HG03159 (cell line): Measurements from ENCODE around the gene STAT5A.
"Not testable (repeated sequence)": the region's sequence is repeated elsewhere in the genome, so short reads cannot be mapped to it uniquely, and the experiment has no call there.

Experiments used
- ATAC-seq: cut with Tn5 transposase; IDR thresholded peaks from one replicate; pipeline ENCODE4 v1.9.1; 2021; ENCODE audit warnings: mild to moderate bottlenecking, moderate library complexity; ENCODE audit not compliant: unreplicated experiment

STAT5A gene

DNA sequence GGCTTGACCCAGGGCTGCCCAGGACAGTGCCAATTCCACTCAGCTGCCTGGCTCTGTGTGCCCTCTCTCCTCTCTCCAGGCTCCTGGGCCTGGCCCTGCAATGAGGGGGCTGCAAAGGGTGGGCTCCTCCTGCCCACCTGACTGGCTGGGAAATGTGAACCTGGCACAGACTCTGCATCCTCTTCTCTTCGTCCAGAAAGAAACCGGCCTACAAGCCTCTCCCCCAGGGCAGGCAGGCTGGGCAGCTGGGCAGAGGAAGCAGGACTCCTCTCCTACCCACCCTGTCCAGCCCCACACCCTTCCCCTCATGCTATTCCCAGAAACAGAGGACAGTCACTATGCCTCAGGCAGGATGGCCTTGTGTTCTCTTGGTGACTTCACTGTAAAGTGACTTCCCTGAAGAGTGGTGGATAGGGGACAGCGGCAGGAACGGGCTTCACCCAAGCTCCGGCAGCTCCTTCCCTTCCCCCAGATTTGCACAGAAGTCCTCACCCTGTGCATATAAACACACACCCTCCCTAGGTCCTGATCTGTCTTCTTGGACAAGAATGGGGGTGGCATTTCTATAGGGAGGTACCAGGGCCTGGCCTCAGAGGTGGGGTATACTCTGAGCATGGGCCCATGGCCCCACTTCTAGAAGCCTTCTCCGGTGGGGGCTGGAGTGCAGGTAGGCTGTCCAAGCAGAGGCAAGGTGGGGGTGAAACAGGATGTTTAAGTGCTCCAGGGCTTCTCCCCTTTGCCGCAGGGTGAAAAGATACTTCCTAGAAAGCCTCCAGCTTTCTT lies 4.9 kb upstream of the STAT5A start:
- ATAC-seq: no peak

DNA sequence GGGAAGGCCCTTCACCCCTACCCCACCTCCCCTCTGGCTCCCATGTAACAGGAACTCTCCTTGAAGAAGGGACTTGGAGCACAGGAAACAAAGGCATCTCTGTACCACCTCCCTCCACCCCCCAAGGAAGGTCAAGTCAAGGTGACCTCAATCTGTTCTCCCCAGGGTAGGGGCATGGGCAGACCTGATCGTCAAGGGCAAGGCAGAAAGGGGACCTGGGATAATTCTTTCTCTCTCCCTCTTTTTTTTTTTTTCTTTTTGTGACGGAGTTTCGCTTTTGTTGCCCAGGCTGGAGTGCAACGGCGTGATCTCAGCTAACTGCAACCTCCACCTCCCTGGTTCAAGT lies 4.3 kb upstream of the STAT5A start:
- ATAC-seq: no peak

DNA sequence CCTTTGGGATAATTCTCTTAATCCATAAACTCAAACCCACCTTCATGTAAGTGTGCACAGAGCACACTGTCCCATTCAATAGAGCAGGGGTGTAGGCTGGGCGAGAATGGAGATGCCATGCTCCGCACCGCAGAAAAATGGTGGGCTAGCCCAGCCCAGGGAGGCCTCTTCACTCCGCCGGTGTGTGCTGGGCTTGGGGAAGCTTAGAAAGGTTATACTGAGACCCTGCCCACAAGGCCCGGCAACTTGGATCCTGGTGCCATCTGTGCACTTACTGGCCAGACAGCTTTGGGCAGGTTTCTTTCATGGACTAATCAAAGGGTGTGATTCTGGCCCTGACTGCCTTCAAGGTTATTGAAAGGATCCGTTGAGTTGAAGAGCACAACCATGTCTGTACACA lies 3.7 kb upstream of the STAT5A start:
- ATAC-seq: no peak

DNA sequence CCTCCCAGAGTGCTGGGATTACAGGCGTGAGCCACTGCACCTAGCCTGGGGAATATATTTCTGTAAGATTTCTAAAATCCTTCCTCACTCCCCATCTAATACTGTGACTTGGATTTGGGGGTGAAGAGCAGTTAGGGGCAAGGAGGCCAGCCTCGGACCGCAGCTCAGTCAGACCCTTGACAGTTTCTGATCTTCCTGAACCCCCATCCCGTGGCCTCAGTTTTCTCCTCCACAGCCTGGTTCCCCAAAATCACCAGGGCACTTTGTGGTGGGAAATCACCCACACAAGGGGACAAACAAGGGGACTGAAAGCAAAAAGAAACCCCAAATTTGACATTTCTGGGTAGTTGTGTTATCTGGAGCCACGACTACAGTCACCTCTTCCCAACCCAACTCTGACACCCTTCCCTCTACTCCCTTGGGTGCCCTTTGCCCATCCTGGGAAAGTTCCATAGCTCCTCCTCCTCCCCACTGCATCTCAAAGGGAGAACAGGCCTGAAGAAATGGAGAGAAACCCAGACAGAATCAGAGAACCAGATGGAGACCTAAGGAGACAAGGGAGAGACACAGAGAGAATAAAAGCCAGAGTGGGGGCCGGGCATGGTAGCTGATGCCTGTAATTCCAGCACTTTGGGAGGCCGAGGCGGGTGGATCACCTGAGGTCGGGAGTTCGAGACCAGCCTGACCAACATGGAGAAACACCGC lies 2.8 kb upstream of the STAT5A start:
- no peak for ATAC-seq

DNA sequence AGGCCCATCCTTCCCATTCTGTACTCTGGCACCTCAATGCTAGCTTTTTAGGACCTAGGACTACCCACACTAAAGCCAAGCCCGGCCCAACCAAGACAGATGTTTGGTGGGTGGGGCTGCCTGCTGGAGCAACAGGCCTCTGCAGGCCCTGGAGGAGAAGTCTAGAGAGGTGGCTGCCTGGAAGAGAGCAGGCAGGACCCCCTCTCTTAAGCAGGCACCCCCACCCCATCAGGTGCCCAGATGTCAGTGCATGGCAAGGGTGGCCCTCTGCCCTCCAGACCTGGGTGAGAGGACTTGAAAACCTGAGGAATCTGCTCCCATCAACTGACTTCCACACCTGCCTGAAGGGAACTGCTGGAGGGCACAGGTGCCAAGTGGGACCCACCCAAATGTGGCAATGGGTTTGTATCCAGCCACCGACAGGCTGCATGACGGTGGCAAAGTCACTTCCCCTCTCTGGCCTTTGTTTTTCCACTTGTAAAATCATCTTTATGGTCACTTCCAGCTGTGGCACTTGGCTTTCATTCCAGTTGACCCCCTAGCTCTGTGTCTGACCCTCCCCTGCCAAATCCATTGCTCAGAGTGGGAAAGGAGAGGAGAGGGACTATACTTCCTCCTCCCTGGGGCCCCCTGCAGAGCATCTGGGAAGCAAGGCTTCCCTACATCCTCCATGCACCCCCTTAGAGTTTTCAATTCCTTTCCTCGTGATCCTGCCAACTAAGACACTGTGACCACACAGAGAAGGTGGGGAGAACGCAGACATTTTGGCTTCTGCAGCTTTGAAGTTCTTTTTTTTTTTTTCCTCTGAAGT lies 1.7 kb upstream of the STAT5A start:
- no peak for ATAC-seq

DNA sequence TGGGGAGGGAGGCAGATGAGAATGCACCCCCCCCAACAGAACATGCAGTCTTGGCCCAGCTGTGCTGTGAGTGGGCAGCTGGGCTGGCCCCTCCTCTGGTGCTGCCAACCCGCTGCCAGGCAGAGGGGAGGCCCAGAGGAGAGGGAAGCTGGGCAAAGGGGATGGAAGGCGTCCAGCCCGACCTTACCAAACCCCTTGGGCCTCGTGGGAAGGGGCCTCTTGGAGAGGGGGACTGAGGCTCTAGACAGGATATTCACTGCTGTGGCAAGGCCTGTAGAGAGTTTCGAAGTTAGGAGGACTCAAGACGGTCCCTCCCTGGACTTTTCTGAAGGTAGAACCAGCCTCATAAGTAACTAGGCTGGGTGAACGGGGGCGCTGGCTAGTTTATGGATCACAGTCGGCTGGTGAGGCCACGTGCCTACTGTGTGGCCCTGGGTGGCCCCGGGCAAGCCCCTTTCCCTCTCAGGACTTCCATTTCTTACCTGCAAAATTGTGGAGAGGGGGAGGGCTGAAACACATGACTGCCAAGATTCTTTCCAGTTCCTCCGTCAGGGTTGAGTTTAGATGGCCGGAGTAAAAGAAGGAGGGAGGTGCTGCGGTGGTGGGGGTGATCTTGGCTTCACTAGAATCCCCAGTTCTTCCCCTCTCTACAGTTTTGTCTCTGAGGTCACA lies 857 bp upstream of the STAT5A start:
- no peak for ATAC-seq

DNA sequence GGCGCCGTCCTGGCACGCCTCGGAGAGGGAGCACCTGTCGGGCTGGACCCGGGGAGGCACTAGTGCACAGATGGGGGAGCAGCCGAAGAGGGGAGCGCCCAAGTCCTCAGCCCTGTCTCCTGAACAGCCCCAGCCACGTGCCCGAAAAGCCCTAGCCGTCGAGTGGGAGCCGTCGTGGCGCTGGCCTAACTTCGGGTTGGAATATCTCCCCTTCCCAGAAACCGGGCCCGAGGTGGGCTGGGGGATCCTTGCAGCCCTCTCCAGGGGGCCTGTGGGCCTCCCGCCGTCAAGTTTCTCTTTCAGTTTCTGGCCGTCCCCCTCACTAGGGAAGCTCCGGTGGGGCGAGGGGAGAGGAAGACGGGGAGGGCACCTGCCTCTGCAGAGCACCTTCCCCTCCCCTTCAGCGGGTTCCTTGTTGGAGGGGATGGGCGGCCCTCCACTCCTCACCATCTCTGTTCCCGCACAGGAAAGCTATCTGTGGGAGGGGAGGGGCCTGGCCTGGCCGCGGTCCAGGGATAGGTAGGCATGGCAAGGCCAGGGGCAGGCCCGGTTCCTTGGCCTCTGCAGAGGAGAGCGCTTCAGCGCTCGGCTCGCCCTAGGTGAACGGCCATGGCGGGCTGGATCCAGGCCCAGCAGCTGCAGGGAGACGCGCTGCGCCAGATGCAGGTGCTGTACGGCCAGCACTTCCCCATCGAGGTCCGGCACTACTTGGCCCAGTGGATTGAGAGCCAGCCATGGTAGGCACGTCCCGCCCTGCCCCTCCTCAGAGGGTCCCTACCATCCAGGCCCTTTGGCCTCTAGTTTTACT lies 709 bp downstream of the STAT5A start:
- peak; percentile 22 for ATAC-seq

DNA sequence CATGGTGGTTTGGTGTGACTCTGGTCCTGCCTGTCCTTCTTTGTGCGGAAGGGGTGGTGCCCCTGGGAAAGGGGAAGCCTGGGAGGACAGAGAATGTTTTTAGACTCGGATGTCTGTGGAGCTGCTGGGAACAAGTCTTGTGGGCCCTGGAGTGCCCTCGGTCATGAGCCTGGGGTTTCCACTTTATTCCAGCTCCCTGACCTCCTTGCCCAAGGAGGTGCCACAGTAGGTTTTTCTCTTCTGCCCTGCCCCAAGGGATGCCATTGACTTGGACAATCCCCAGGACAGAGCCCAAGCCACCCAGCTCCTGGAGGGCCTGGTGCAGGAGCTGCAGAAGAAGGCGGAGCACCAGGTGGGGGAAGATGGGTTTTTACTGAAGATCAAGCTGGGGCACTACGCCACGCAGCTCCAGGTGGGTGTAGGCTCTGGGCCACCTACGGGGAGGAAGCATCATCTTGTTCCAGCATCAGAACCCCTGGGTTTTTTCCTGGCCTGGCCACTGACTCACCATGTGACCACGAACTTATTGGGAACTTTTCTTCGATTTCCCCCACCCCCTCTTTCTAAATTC lies 1.4 kb downstream of the STAT5A start:
- ATAC-seq: no peak

DNA sequence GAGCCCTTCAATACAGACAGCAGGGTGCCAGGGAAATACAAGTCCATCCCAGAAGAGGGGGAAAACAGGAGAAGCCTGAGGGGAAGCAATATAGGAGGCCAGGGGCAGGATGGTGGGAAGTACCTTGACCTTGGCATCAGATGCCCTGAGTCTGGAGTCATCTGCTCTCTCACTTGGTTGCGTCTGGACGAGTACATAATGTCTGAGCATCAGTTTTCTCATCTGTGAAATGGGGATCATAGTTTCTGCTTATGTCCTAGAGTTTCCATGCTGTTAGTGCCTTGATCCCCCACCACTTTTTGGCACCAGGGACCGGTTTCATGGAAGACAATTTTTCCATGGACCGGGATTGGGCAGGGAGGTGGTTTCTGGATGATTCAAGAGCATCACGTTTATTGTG lies 2.3 kb downstream of the STAT5A start:
- no peak for ATAC-seq

DNA sequence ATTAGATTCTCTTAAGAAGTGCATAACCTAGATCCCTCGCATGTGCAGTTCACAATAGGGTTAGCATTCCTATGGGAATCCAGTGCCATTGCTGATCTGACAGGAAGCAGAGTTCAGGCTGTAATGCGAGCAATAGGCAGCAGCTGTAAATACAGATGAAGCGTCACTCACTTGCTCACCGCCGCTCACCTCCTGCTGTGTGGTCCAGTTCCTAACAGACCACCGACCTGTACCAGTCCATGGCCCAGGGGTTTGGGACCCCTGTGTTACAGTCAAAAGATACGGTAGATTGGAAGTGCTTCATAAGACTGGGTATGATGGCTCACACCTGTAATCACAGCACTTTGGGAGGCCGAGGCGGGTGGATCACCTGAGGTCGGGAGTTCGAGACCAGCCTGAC lies 2.8 kb downstream of the STAT5A start:
- no peak for ATAC-seq

DNA sequence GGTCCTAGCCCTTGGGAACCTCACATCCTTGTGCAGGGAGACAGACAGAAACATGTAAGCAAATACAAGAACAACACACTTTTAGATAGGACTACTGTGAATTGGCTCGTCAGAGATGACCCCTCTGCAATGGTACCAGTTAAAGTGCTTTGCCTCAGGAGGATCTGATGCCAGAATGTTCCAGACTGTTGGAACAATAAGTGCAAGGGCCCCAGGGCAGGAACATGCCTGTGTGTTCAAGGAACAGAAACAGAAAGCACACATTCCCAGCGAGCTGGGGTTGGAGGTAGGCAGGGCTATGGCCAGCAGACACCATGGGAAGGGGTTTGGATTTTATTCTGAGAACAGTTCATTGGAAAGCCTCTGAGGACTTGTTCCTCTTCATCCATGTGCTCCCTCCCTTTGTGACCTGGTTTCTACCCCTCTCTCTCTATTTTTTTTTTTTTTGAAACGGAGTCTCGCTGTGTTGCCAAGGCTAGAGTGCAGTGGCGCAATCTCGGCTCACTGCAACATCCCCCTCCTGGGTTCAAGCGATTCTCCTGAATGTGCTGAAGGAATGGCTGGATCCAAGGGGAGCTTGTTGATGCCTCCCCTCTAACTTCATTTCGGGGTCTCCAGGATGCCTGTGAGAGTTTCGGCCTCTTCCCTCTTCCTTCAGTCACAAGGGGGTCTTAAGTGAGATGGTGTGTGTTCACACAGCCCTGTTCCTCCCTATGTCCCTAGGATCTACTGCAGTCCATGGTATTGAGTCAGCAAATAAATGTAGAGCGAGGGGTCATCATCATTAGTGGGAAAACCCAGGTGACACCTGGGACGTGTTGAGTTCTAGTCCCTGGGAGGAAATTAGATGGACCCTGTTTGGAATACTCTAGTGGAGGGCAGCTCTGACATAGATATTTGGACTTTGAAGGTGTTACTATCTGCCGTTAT lies 6.4 kb downstream of the STAT5A start:
- no peak for ATAC-seq

DNA sequence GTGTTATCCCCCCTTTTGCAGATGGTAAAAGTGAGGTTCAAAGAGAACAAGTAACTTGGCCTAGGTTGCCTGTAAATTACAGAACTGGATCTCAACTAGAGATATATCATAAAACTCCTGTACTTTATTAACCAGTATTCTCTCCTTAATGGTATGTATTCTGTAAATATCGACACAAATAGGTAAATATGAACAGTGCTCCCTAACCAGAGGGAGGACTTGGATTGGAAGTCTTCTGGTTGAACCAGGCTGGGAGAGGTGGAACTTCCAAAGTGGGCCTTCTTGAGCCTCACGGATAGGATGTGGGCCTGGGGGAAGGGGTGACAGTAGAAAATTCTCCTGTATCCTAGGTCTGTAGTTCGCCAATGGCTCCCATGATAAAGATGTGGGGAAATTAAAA lies 7.7 kb downstream of the STAT5A start:
- no peak for ATAC-seq

DNA sequence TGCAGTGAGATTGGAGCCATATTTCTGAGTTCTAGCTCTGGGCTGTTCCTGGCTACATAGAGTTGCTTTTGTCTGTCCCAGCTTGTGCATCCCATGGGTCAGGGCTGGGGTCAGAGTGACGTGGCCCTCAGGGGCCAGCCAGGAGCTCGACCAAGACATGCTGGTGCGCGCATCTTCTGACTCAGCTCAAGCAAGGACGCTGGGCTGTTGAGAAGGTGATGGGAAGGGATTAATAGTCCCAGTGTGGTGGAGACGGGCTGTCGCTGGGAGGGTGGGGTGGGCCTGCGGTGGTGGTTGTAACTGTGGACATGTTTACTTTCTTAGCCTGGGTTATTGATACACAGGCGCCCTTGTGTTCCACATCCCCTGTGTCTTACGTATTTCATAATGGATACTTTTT lies 9.5 kb downstream of the STAT5A start:
- ATAC-seq: not testable (repeated sequence)

DNA sequence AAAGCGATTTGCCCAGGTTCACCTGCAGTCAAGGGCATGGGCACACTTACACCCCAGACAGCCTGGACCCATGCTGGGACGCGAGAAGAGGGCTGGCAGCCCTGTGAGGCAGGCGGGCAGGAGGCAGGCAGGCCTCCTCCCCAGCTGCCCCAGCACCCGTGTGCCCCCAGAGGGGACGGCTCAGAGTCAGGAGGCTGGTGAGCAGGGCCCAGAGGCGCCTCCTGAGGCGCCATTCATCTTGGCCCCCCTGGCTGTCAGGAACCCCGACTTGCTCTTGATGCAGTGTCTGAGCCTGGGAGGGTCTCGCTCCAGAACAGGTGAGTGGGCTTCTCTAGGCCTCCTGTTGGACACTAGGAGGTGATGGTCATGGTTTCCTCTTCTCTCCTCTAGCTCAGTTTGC lies 11.1 kb downstream of the STAT5A start:
- not testable (repeated sequence) for ATAC-seq

DNA sequence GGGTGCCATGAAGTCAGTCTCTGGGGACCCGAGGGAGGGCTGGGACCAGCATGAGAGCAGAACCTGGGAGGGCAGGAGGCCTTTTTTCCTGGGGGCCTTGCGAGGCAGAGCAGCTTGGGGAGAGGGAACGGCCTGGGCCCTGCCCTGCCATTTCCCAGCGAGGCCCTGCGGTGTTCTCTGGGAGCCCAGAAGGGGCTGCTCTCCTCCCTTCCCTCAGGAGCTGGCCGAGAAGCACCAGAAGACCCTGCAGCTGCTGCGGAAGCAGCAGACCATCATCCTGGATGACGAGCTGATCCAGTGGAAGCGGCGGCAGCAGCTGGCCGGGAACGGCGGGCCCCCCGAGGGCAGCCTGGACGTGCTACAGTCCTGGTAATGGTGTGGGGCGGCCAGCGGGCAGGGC lies 11.6 kb downstream of the STAT5A start:
- not testable (repeated sequence) for ATAC-seq

DNA sequence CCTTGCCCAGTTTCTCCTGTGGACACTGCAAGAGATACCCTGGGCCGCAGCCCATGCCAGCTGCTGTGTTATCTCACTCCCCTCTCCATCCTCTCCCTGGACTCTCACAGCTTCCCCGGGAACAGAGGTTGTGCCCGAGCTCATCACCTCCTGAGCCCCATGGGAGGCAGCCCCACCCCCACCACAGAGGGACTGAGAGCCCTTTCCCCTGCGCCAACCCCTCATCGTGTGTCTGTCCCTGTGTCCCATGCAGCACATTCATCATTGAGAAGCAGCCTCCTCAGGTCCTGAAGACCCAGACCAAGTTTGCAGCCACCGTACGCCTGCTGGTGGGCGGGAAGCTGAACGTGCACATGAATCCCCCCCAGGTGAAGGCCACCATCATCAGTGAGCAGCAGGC lies 12.7 kb downstream of the STAT5A start:
- no peak for ATAC-seq

DNA sequence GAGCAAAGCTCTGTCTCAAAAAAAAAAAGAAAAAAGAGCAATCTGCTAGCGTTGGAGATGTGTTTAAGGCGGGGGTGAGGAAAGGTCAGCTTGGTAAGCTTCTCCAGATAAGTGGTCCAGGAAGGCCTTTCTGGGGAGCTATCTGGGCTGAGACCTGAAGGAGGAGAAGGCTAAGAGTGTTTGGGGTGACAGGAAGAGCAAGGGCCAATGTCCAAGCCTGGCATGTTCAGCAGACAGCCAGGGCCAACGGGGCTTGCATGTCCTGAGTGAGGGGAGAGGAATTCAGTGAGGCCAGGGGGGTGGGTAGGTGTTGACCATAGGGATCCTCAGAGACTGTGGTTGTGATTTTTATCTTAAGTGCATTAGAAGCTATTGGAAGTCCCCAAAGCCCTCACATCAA lies 15.4 kb downstream of the STAT5A start:
- no peak for ATAC-seq

DNA sequence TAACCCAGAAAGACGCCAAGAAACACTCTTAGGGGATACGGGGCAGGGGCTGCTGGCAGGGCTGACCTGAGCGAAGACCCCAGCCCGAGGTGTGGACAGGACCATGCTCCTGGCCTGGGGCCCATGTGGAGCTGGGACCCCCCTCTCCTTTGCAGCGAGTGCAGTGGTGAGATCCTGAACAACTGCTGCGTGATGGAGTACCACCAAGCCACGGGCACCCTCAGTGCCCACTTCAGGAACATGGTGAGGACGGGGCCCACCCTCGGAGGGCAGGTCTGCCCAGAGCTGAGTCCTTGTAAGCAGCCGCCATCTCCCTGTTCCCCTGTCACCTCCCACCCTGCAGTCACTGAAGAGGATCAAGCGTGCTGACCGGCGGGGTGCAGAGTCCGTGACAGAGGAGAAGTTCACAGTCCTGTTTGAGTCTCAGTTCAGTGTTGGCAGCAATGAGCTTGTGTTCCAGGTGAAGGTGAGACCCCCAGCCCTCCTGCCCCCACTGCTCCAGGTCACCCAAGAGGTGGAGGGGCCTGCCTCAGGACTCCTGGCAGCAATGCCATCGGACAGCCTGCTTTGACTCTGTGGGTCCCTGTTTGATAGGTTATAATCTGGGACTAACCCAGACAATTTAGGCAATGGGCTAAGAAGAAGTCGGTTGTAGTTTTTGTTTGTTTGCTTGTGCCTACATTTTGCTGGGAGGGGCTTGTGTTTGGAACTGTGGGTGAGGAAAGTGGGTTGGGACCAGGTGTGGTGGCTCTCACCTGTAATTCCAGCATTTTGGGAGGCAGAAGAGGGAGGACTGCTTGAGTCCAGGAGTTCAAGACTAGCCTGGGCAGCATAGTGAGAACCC lies 16.1 kb downstream of the STAT5A start:
- ATAC-seq: no peak
